ENCODE results near the gene MYO5A.

DNA sequence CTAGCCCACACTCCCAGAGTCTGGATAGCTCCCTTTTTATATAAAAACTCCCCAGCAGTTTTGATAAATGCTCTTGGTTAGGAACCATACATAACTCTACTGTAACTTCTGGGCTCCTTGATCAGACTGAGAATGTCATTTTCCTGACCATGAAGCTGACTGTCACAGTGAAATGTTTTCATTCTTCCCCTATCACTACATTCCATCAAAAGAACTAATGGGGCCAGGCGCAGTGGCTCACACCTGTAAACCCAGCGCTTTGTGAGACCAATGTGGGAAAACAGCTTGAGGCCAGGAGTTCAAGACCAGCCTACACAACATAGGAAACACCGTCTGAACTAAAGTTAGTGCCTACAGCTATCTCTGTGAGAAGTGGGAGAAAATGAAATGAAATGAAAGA, 160.3 kb downstream of the MYO5A start:
- TF ChIP-seq GATA3 (IDR thresholded peaks at IDR 0.05; ENCODE audit: low read depth, low read length) (no peak), GATA2 (IDR thresholded peaks at IDR 0.05; ENCODE audit: low read depth, low read length) (no peak)
